ENCODE results near the gene ZFP90.

DNA sequence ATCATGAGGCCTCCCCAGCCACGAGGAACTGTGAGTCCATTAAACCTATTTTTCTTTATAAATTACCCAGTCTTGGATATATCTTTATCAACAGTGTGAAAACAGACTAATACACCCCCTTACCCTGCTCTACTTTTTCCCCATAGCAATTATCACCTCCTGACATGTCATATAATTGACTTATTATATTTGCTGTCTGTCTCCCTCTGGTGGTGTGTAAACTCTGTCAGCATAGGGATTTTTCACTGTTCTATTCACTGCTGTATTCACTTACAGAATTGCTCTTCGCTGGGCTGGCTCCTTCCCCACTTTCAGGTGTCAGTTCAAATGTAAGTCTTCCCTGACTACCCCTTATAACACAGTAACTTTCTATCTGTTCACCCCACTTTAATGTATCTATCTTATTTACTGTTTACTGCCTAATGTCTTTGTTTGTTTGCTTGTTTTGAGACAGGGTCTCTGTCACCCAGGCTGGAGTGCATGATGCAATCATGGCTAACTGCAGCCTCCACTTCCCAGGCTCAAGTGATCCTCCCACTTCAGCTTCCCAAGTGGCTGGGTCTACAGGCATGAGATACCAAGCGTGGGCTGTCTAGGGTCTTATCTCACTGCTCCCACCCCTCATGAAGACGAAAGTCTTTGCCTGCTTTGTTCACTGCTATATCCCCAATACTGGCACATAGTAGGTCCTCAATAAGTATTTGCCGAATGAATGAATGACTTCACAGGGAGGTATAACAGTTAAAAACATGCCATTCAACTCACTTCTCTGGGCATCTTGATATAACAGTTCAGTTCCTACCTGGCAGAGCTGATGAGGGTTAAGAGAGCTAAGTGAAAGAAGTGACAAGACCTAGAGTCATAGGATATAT is 53.6 kb downstream of the ZFP90 start:
- no peak for TF ChIP-seq YY1 (IDR thresholded peaks at IDR 0.05; ENCODE audit: low read depth)
- TF ChIP-seq, protein P1, sequence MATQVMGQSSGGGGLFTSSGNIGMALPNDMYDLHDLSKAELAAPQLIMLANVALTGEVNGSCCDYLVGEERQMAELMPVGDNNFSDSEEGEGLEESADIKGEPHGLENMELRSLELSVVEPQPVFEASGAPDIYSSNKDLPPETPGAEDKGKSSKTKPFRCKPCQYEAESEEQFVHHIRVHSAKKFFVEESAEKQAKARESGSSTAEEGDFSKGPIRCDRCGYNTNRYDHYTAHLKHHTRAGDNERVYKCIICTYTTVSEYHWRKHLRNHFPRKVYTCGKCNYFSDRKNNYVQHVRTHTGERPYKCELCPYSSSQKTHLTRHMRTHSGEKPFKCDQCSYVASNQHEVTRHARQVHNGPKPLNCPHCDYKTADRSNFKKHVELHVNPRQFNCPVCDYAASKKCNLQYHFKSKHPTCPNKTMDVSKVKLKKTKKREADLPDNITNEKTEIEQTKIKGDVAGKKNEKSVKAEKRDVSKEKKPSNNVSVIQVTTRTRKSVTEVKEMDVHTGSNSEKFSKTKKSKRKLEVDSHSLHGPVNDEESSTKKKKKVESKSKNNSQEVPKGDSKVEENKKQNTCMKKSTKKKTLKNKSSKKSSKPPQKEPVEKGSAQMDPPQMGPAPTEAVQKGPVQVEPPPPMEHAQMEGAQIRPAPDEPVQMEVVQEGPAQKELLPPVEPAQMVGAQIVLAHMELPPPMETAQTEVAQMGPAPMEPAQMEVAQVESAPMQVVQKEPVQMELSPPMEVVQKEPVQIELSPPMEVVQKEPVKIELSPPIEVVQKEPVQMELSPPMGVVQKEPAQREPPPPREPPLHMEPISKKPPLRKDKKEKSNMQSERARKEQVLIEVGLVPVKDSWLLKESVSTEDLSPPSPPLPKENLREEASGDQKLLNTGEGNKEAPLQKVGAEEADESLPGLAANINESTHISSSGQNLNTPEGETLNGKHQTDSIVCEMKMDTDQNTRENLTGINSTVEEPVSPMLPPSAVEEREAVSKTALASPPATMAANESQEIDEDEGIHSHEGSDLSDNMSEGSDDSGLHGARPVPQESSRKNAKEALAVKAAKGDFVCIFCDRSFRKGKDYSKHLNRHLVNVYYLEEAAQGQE (IDR thresholded peaks at IDR 0.05; ENCODE audit: low read depth), result no peak
- TF ChIP-seq EP300 (IDR thresholded peaks at IDR 0.05; ENCODE audit: borderline replicate concordance), result no peak
- no peak for TF ChIP-seq CREB1 (IDR thresholded peaks at IDR 0.05; ENCODE audit: low read depth)
- no peak for TF ChIP-seq EGR1 (IDR thresholded peaks at IDR 0.05)
- no peak for TF ChIP-seq ZBTB7A (IDR thresholded peaks at IDR 0.05; ENCODE audit: low read depth)
- TF ChIP-seq TEAD4 (IDR thresholded peaks at IDR 0.05), result no peak
- TF ChIP-seq, protein P2, sequence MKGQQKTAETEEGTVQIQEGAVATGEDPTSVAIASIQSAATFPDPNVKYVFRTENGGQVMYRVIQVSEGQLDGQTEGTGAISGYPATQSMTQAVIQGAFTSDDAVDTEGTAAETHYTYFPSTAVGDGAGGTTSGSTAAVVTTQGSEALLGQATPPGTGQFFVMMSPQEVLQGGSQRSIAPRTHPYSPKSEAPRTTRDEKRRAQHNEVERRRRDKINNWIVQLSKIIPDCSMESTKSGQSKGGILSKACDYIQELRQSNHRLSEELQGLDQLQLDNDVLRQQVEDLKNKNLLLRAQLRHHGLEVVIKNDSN (IDR thresholded peaks at IDR 0.05), result no peak
- no peak for TF ChIP-seq RAD21 (IDR thresholded peaks at IDR 0.05; ENCODE audit: low read depth)
- TF ChIP-seq TAF1 (IDR thresholded peaks at IDR 0.05; ENCODE audit: low read depth), result no peak
- TF ChIP-seq CEBPB (IDR thresholded peaks at IDR 0.05), result no peak
- no peak for TF ChIP-seq NFIC (IDR thresholded peaks at IDR 0.05)
- no peak for TF ChIP-seq TCF12 (IDR thresholded peaks at IDR 0.05; ENCODE audit: low read depth)

All from Ishikawa (cell line).